K562 (cell line): ENCODE results near the gene ISYNA1. TPM values are rescaled to one million over a fixed set of nuclear protein-coding genes. Genes with fewer than 3 reads are reported as not detected.
A peak's percentile ranks its signal among the peaks of the same experiment; 100 is the strongest.

Source experiments
- ADNP ChIP-seq: fragments of 200-800 bp; sonication (Bioruptor generic); IDR thresholded peaks from 2 replicates; pipeline ENCODE4 v1.6.1; 2016; ENCODE audit warnings: missing genetic modification characterization, missing compliant biosample characterization
- CBX3 ChIP-seq, 2 experiments: IDR thresholded peaks; 1 replicate in 1 of 2; 2 replicates in 1 of 2; pipeline ENCODE4 v1.6.1; 2012; ENCODE audit warnings: inconsistent platforms in 2 of 2, low read length in 2 of 2, borderline replicate concordance in 1 of 2, control low read depth in 1 of 2
- ELK3 ChIP-seq: fragments of 450-650 bp; formaldehyde crosslinking; IDR thresholded peaks from 2 replicates; pipeline ENCODE4 v1.4.0; 2020; ENCODE audit warnings: mild to moderate bottlenecking
- ETV6 ChIP-seq, 3 experiments: fragments of 150-350 bp in 1 of 3; sonication (generic) in 1 of 3; formaldehyde crosslinking in 1 of 3; IDR thresholded peaks; 2 replicates each; pipeline versions ENCODE4 v1.6.1 to v1.8.0; 2014 to 2022; ENCODE audit warnings: borderline replicate concordance in 2 of 3, low read depth in 2 of 3, antibody characterized with exemption in 1 of 3, low read length in 1 of 3, mild to moderate bottlenecking in 1 of 3, missing genetic modification reagents in 1 of 3
- FOXJ2 ChIP-seq: fragments of 200-800 bp; sonication (Bioruptor generic); IDR thresholded peaks from 2 replicates; pipeline ENCODE4 v1.6.1; 2016; ENCODE audit warnings: missing genetic modification characterization, missing compliant biosample characterization
- KLF6 ChIP-seq: fragments of 250-450 bp; sonication (Bioruptor Pico); IDR thresholded peaks from 2 replicates; pipeline ENCODE4 v1.4.0; 2020; ENCODE audit warnings: mild to moderate bottlenecking, moderate library complexity, borderline replicate concordance
- MAFF ChIP-seq: IDR thresholded peaks from 2 replicates; pipeline ENCODE4 v1.6.1; 2012; ENCODE audit warnings: low read length, improper control_type of control experiment
- NKRF ChIP-seq: fragments of 450-650 bp; IDR thresholded peaks from 2 replicates; pipeline ENCODE4 v1.6.1; 2016; ENCODE audit warnings: borderline replicate concordance
- PHF20 ChIP-seq: fragments of 450-650 bp; IDR thresholded peaks from 2 replicates; pipeline ENCODE4 v1.6.1; 2018; ENCODE audit not compliant: partially characterized antibody
- PTBP1 ChIP-seq: fragments of 200-400 bp; formaldehyde crosslinking; IDR thresholded peaks from 2 replicates; pipeline ENCODE4 v1.6.1; 2017; ENCODE audit warnings: low read depth, low read length
- SAFB ChIP-seq: fragments of 200-400 bp; formaldehyde crosslinking; IDR thresholded peaks from 2 replicates; pipeline ENCODE4 v1.6.1; 2017; ENCODE audit warnings: low read depth, low read length, borderline replicate concordance
- SAP30 ChIP-seq: fragments of 200-600 bp; sonication (generic); IDR thresholded peaks from 2 replicates; pipeline ENCODE4 v1.6.1; 2012; ENCODE audit warnings: borderline replicate concordance, low read depth, mild to moderate bottlenecking, moderate library complexity, low read length, control low read depth, inconsistent platforms; ENCODE audit not compliant: insufficient read depth, poor library complexity, severe bottlenecking
- THRB ChIP-seq: fragments of 450-650 bp; formaldehyde crosslinking; conservative IDR thresholded peaks from 2 replicates; pipeline ENCODE4 v1.4.0; 2022; ENCODE audit warnings: mild to moderate bottlenecking, missing genetic modification characterization
- ZBTB11 ChIP-seq, 3 experiments: fragments of 200-800 bp in 1 of 3; fragments of 250-450 bp in 1 of 3; fragments of 450-650 bp in 1 of 3; sonication (Bioruptor Pico) in 1 of 3; sonication (Bioruptor generic) in 1 of 3; formaldehyde crosslinking in 1 of 3; IDR thresholded peaks; 2 replicates each; pipeline versions ENCODE4 v1.6.1 to v1.8.0; 2016 to 2022; ENCODE audit warnings: mild to moderate bottlenecking in 2 of 3, missing genetic modification characterization in 2 of 3, missing compliant biosample characterization in 1 of 3, moderate library complexity in 1 of 3
- polyA plus RNA-seq, 8 experiments: library from polyadenylated mRNA; depleted of rRNA in 4 of 8; stranded (reverse) in 5 of 8; unstranded in 3 of 8; fragments of >200 nt; fragmentation: Nextera tagmentation in 2 of 8; fragmentation: Illumina TruSeq in 1 of 8; extraction: Ambion mirVana in 2 of 8; extraction: Trizol in 1 of 8; gene quantifications; 2 replicates each; pipeline versions ENCODE4 v1.2.1 to v1.2.3, GENCODE V29; 2011 to 2014; ENCODE audit warnings: inconsistent platforms in 1 of 8, missing spikeins in 1 of 8
- total RNA-seq, 7 experiments: library from RNA; depleted of rRNA in 6 of 7; stranded (reverse); fragments of >200 nt in 6 of 7; fragmentation: Illumina TruSeq in 2 of 7; extraction: Trizol in 2 of 7; gene quantifications; 2 replicates each; pipeline versions ENCODE4 v1.2.1 to v1.2.3, GENCODE V29; 2011 to 2021; ENCODE audit warnings: low replicate concordance in 1 of 7

Gene ISYNA1
- total and polyA plus RNA-seq, 9 of the 15 experiments (the other 6 are each of a cell fraction or from before 2014, with no cell fraction given): 21.8 to 460 (median 93.2) TPM

- TF ChIP-seq PTBP1 (peak; percentile 80; the same call in 1 of the 2 replicates), PHF20 (no peak), SAFB (peak; percentile 43; the same call in 1 of the 2 replicates), ADNP (tag) (0 out of 2 replicates have a peak, but pooled peaks have one; percentile 14), CBX3 (IDR thresholded peaks at IDR 0.05; ENCODE audit: borderline replicate concordance in 1 of 2, low read length in 2 of 2) (peak in 1 of 2 experiments; percentile 91; a peak in 1 of 3 replicates), ETV6 (IDR thresholded peaks at IDR 0.05; ENCODE audit: borderline replicate concordance in 1 of 2, low read depth in 2 of 2, low read length in 1 of 2) (peak in 1 of 2 experiments; percentile 35; a peak in 1 of 4 replicates), ETV6 (CRISPR knock-in tag; IDR thresholded peaks at IDR 0.05; ENCODE audit: borderline replicate concordance) (no peak; the same call in none of the 2 replicates), ZBTB11 (CRISPR knock-in tag; IDR thresholded peaks at IDR 0.05) (peak in 1 of 3 experiments; percentile 86; a peak in 2 of 6 replicates), KLF6 (no peak), MAFF (no peak), FOXJ2 (tag) (no peak), SAP30 (no peak), THRB (CRISPR knock-in tag) (no peak), NKRF (peak; percentile 37; the same call in 1 of the 2 replicates), ELK3 (CRISPR knock-in tag) (no peak)
Observed at GRCh38 chr19:18388100-18388959, 49.6 kb downstream of the ISYNA1 start (continued).
